NCI-H748 treated with DMSO at 0.1 percent for 48 hours (cell line): ENCODE results near the gene PTPRG.
"Not testable (repeated sequence)": the region's sequence is repeated elsewhere in the genome, so short reads cannot be mapped to it uniquely, and the experiment has no call there.

Experiments used
- DNase-seq: peaks from one replicate; lab custom pipeline; 2025; lab: John Stamatoyannopoulos, UW

PTPRG gene

GRCh38 chr3:61686228-61686648 lies 124.9 kb downstream of the PTPRG start:
- no peak for DNase-seq

GRCh38 chr3:61687206-61687605 lies 125.8 kb downstream of the PTPRG start:
- no peak for DNase-seq

- no peak for DNase-seq
Observed at GRCh38 chr3:61687663-61688306, 126.4 kb downstream of the PTPRG start.

- DNase-seq: no peak
Observed at GRCh38 chr3:61688307-61688984, 127.1 kb downstream of the PTPRG start.

GRCh38 chr3:61690016-61690415 lies 128.6 kb downstream of the PTPRG start:
- DNase-seq: no peak

- no peak for DNase-seq
Observed at GRCh38 chr3:61691466-61691865, 130.1 kb downstream of the PTPRG start.

- no peak for DNase-seq
Observed at GRCh38 chr3:61697301-61697700, 135.9 kb downstream of the PTPRG start.

- not testable (repeated sequence) for DNase-seq
Observed at GRCh38 chr3:61698278-61699072, 137.1 kb downstream of the PTPRG start.

GRCh38 chr3:61699622-61700021 lies 138.3 kb downstream of the PTPRG start:
- DNase-seq: no peak

GRCh38 chr3:61701011-61701410 lies 139.6 kb downstream of the PTPRG start:
- DNase-seq: peak; percentile 11

GRCh38 chr3:61702453-61702852 lies 141.1 kb downstream of the PTPRG start:
- no peak for DNase-seq

GRCh38 chr3:61704807-61705206 lies 143.4 kb downstream of the PTPRG start:
- DNase-seq: no peak

GRCh38 chr3:61707492-61707891 lies 146.1 kb downstream of the PTPRG start:
- no peak for DNase-seq

GRCh38 chr3:61710920-61711319 lies 149.5 kb downstream of the PTPRG start:
- DNase-seq: not testable (repeated sequence)

GRCh38 chr3:61714225-61714624 lies 152.9 kb downstream of the PTPRG start:
- no peak for DNase-seq

- DNase-seq: no peak
Observed at GRCh38 chr3:61715886-61716527, 154.6 kb downstream of the PTPRG start.

- DNase-seq: not testable (repeated sequence)
Observed at GRCh38 chr3:61716693-61717092, 155.3 kb downstream of the PTPRG start.

GRCh38 chr3:61718565-61718964 lies 157.2 kb downstream of the PTPRG start:
- no peak for DNase-seq

- no peak for DNase-seq
Observed at GRCh38 chr3:61719278-61719977, 158.1 kb downstream of the PTPRG start.

- DNase-seq: no peak
Observed at GRCh38 chr3:61723038-61723437, 161.7 kb downstream of the PTPRG start.

GRCh38 chr3:61724183-61724582 lies 162.8 kb downstream of the PTPRG start:
- no peak for DNase-seq

- DNase-seq: no peak
Observed at GRCh38 chr3:61724801-61725200, 163.4 kb downstream of the PTPRG start.
